Keratinocyte (primary cell): ENCODE data around the gene HCN2. TPM values are rescaled to one million over a fixed set of nuclear protein-coding genes. Genes with fewer than 3 reads are reported as not detected.

Source experiments
- DNase-seq: peaks from one replicate; pipeline ENCODE4 v3.0.0-alpha.2; 2011; ENCODE audit warnings: low read depth, missing footprints, low spot score
- FAIRE-seq: peaks from 2 replicates; lab custom pipeline; 2011; peaks lifted over from hg19 to GRCh38; lab: Jason Lieb, UNC
- H2AFZ ChIP-seq: 2 replicates; pipeline ENCODE4 v1.6.0; 2012; ENCODE audit warnings: low read length, control low read depth, inconsistent platforms; ENCODE audit not compliant: control insufficient read depth
- H3K27ac ChIP-seq: 2 replicates; pipeline ENCODE4 v1.5.1; 2011; ENCODE audit warnings: low read length; ENCODE audit not compliant: control insufficient read depth, insufficient read depth
- H3K27me3 ChIP-seq: 3 replicates; pipeline ENCODE4 v1.6.0; 2011; ENCODE audit warnings: low read length; ENCODE audit not compliant: control insufficient read depth, insufficient read depth; ENCODE audit errors: extremely low read depth
- H3K36me3 ChIP-seq, 2 experiments: 2 replicates in 1 of 2; 3 replicates in 1 of 2; pipeline ENCODE4 v1.5.1; 2011; ENCODE audit warnings: low read length in 2 of 2, mild to moderate bottlenecking in 1 of 2; ENCODE audit not compliant: control insufficient read depth in 2 of 2, insufficient read depth in 2 of 2; ENCODE audit errors: extremely low read depth in 1 of 2
- H3K4me1 ChIP-seq: 3 replicates; pipeline ENCODE4 v1.5.1; 2011; ENCODE audit warnings: low read length; ENCODE audit not compliant: control insufficient read depth, insufficient read depth; ENCODE audit errors: extremely low read depth
- H3K4me2 ChIP-seq: 3 replicates; pipeline ENCODE4 v1.6.0; 2011; ENCODE audit warnings: low read depth, low read length; ENCODE audit not compliant: control insufficient read depth, insufficient read depth; ENCODE audit errors: extremely low read depth
- H3K4me3 ChIP-seq, 3 experiments: fragments of 200-600 bp in 1 of 3; sonication (generic) in 1 of 3; 2 replicates in 2 of 3; 3 replicates in 1 of 3; pipeline ENCODE4 v1.5.1; 2011 to 2016; ENCODE audit warnings: low read length in 3 of 3, mild to moderate bottlenecking in 3 of 3, control low read depth in 2 of 3, inconsistent platforms in 1 of 3, low read depth in 1 of 3, mixed read lengths in 1 of 3, mixed run types in 1 of 3, moderate library complexity in 1 of 3; ENCODE audit not compliant: control insufficient read depth in 2 of 3, insufficient read depth in 2 of 3; ENCODE audit errors: extremely low read depth in 1 of 3
- H3K79me2 ChIP-seq: 2 replicates; pipeline ENCODE4 v1.6.0; 2012; ENCODE audit warnings: low read length; ENCODE audit not compliant: control insufficient read depth, insufficient read depth
- H3K9ac ChIP-seq: 3 replicates; pipeline ENCODE4 v1.6.0; 2011; ENCODE audit warnings: low read length; ENCODE audit not compliant: control insufficient read depth, insufficient read depth; ENCODE audit errors: extremely low read depth
- H3K9me1 ChIP-seq: 3 replicates; pipeline ENCODE4 v1.6.0; 2011; ENCODE audit warnings: low read length; ENCODE audit not compliant: control insufficient read depth, insufficient read depth; ENCODE audit errors: extremely low read depth
- H3K9me3 ChIP-seq: 2 replicates; pipeline ENCODE4 v1.5.1; 2012; ENCODE audit warnings: low read depth, low read length; ENCODE audit not compliant: control insufficient read depth
- H4K20me1 ChIP-seq: 3 replicates; pipeline ENCODE4 v1.6.0; 2011; ENCODE audit warnings: low read length; ENCODE audit not compliant: control insufficient read depth, insufficient read depth; ENCODE audit errors: extremely low read depth
- EZH2 ChIP-seq: IDR thresholded peaks from one replicate; pipeline ENCODE4 v1.6.1; 2012; ENCODE audit warnings: inconsistent platforms, mild to moderate bottlenecking, low read length, moderate library complexity
- dilution Hi-C: fragments of 300-500 bp; cut with MboI; formaldehyde crosslinking; loops from one replicate; pipeline ENCODE4 v1.7.0; 2020; ENCODE audit warnings: low sequenced_read_pairs; ENCODE audit not compliant: extremely low pct_ligation_motif_present
- polyA plus RNA-seq, 5 experiments: library from polyadenylated mRNA; depleted of rRNA in 3 of 5; stranded (reverse) in 3 of 5; stranded (forward) in 1 of 5; unstranded in 1 of 5; fragments of >200 nt; gene quantifications; 1 replicate in 1 of 5; 2 replicates in 3 of 5; 3 replicates in 1 of 5; pipeline versions ENCODE4 v1.2.1 to v1.2.3, GENCODE V29; 2011 to 2012; ENCODE audit warnings: missing spikeins in 2 of 5, low read depth in 1 of 5, low replicate concordance in 1 of 5
- TF ChIP-seq, protein P1 (sequence below), 3 experiments: IDR thresholded peaks in 1 of 3; conservative IDR thresholded peaks in 1 of 3; optimal IDR thresholded peaks in 1 of 3; 2 replicates in 2 of 3; 3 replicates in 1 of 3; pipeline versions ENCODE3 to v1.5.1; 2011; ENCODE audit warnings: low read length in 3 of 3, mild to moderate bottlenecking in 3 of 3, moderate library complexity in 2 of 3, control low read depth in 1 of 3, inconsistent platforms in 1 of 3; ENCODE audit not compliant: insufficient read depth in 2 of 3; ENCODE audit errors: extremely low read depth in 1 of 3

Gene HCN2
- polyA plus RNA-seq, 1 donor (not counting 4 experiments of a cell fraction or from before 2014, with no cell fraction given): 0.13 TPM

DNA sequence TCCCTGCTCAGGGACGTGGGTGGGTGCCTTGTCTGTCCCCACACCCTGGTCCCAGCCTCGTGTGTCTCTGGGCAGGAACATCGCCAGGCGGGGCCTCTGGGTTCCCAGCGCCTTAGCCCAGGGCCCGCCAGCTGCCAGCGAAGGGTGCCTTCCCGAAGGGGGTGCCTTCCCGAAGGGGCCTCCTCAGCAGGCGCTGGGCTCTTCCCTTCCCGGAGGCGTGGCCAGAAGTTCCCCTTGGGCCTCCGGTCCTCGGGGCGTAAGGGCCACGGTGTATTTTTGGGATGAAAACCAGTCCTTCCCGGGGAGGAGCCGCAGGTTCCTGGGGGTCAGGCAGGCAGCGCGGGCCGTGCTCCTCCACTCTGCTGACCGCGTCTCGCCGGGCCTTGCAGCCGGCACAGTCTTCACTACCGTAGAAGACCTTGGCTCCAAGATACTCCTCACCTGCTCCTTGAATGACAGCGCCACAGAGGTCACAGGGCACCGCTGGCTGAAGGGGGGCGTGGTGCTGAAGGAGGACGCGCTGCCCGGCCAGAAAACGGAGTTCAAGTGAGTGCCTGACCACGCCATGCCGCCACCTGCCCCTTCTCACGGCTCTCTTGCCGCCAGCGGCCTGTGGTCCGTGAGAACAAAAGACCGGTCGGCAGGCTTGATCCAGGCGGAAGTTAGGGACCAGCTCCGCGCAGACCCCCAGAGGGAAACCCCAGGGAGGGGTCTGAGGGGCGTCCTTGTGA, 10.4 kb upstream of the HCN2 start:
- peaks cover 27% of the 10 kb centered on the region for H3K4me1 ChIP-seq
- peaks cover 72% of the 10 kb centered on the region for H3K79me2 ChIP-seq
- H3K9me3 ChIP-seq: no peaks in the 10 kb centered on the region
- TF ChIP-seq EZH2: no peak
- TF ChIP-seq, protein P1, sequence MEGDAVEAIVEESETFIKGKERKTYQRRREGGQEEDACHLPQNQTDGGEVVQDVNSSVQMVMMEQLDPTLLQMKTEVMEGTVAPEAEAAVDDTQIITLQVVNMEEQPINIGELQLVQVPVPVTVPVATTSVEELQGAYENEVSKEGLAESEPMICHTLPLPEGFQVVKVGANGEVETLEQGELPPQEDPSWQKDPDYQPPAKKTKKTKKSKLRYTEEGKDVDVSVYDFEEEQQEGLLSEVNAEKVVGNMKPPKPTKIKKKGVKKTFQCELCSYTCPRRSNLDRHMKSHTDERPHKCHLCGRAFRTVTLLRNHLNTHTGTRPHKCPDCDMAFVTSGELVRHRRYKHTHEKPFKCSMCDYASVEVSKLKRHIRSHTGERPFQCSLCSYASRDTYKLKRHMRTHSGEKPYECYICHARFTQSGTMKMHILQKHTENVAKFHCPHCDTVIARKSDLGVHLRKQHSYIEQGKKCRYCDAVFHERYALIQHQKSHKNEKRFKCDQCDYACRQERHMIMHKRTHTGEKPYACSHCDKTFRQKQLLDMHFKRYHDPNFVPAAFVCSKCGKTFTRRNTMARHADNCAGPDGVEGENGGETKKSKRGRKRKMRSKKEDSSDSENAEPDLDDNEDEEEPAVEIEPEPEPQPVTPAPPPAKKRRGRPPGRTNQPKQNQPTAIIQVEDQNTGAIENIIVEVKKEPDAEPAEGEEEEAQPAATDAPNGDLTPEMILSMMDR (optimal IDR thresholded peaks at IDR 0.05 in 1 of 3, IDR thresholded peaks at IDR 0.05 in 1 of 3, conservative IDR thresholded peaks at IDR 0.05 in 1 of 3; ENCODE audit: extremely low read depth in 1 of 3, insufficient read depth in 2 of 3, low read length in 3 of 3): no peak
- H3K9ac ChIP-seq: no peak overlapping the region
- no peak overlapping the region for H3K4me2 ChIP-seq
- peaks cover 27 to 31% of the 10 kb centered on the region in 2 experiments for H3K36me3 ChIP-seq
- dilution Hi-C loops: no loop called here
- H3K27me3 ChIP-seq: no peaks in the 10 kb centered on the region
- DNase-seq (no peak), FAIRE-seq (no peak)
- no peaks in the 10 kb centered on the region for H3K9me1 ChIP-seq
- H2AFZ ChIP-seq: no peak overlapping the region
- H3K4me3 ChIP-seq: no peak overlapping the region
- H4K20me1 ChIP-seq: peaks cover 57% of the 10 kb centered on the region
- H3K27ac ChIP-seq: no peak overlapping the region

DNA sequence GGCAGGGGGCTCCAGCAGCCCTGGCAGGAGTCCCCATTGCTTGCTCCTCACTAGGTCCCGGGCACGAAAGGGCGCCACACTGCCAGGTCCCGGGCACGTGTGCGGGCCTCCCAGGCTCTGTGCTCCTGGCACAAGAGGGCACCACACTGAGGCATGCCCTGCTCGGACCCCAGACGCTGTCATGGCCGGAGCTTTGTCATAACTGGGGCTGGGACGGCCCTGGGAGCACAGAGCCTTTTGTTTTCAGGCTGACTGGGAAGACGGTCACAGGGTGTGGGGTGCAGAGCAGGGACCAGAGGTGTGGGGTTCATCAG, 9.9 kb upstream of the HCN2 start:
- no peaks in the 10 kb centered on the region for H3K9me3 ChIP-seq
- H3K36me3 ChIP-seq: peaks cover 27 to 31% of the 10 kb centered on the region in 2 experiments
- DNase-seq: no peak
- peaks cover 67% of the 10 kb centered on the region for H3K79me2 ChIP-seq
- no peak overlapping the region for H3K4me3 ChIP-seq
- H3K27ac ChIP-seq: no peak overlapping the region
- peaks cover 59% of the 10 kb centered on the region for H4K20me1 ChIP-seq
- FAIRE-seq: no peak
- H3K27me3 ChIP-seq: no peaks in the 10 kb centered on the region
- no peak overlapping the region for H2AFZ ChIP-seq
- no peak overlapping the region for H3K4me2 ChIP-seq
- peaks cover 22% of the 10 kb centered on the region for H3K4me1 ChIP-seq
- TF ChIP-seq, protein P1 (optimal IDR thresholded peaks at IDR 0.05 in 1 of 3, IDR thresholded peaks at IDR 0.05 in 1 of 3, conservative IDR thresholded peaks at IDR 0.05 in 1 of 3; ENCODE audit: extremely low read depth in 1 of 3, insufficient read depth in 2 of 3, low read length in 3 of 3): no peak
- no peak for TF ChIP-seq EZH2
- H3K9ac ChIP-seq: no peak overlapping the region
- dilution Hi-C loops: no loop called here
- no peaks in the 10 kb centered on the region for H3K9me1 ChIP-seq
